TTC549 (cell line): Measurements from ENCODE around the gene CCDC6.
"Not testable (repeated sequence)": the region's sequence is repeated elsewhere in the genome, so short reads cannot be mapped to it uniquely, and the experiment has no call there.

Source experiments
- FAIRE-seq: peaks from 2 replicates; lab custom pipeline; 2012; peaks lifted over from hg19 to GRCh38; lab: Jason Lieb, UNC

Gene CCDC6

GRCh38 chr10:59808896-59809643 lies 97.3 kb downstream of the CCDC6 start:
- no peak for FAIRE-seq

GRCh38 chr10:59807629-59808620 lies 98.4 kb downstream of the CCDC6 start:
- FAIRE-seq, result no peak

- no peak for FAIRE-seq
These were observed 101.3 kb downstream of the CCDC6 start for GRCh38 chr10:59805014-59805413.

- no peak for FAIRE-seq
These were observed 102.1 kb downstream of the CCDC6 start for GRCh38 chr10:59804220-59804619.

GRCh38 chr10:59803714-59804113 lies 102.6 kb downstream of the CCDC6 start:
- FAIRE-seq, result no peak

GRCh38 chr10:59801171-59801570 lies 105.2 kb downstream of the CCDC6 start:
- no peak for FAIRE-seq

- FAIRE-seq, result no peak
These were observed 106.9 kb downstream of the CCDC6 start for GRCh38 chr10:59799421-59799820.

GRCh38 chr10:59793919-59794318 lies 112.4 kb downstream of the CCDC6 start:
- FAIRE-seq, result no peak

- no peak for FAIRE-seq
These were observed 113.5 kb downstream of the CCDC6 start for GRCh38 chr10:59792812-59793211.

GRCh38 chr10:59791601-59792000 lies 114.8 kb downstream of the CCDC6 start:
- no peak for FAIRE-seq

GRCh38 chr10:59790080-59790479 lies 116.3 kb downstream of the CCDC6 start:
- FAIRE-seq, result not testable (repeated sequence)

- not testable (repeated sequence) for FAIRE-seq
These were observed 117.4 kb downstream of the CCDC6 start for GRCh38 chr10:59788914-59789313.

- FAIRE-seq, result not testable (repeated sequence)
These were observed 119.3 kb downstream of the CCDC6 start for GRCh38 chr10:59787032-59787431.

GRCh38 chr10:59785476-59785875 lies 120.9 kb downstream of the CCDC6 start:
- not testable (repeated sequence) for FAIRE-seq

GRCh38 chr10:59781511-59781910 lies 124.8 kb downstream of the CCDC6 start:
- FAIRE-seq, result no peak

- FAIRE-seq, result no peak
These were observed 126.4 kb downstream of the CCDC6 start for GRCh38 chr10:59779756-59780533.

- FAIRE-seq, result no peak
These were observed 131.9 kb downstream of the CCDC6 start for GRCh38 chr10:59774451-59774850.

- no peak for FAIRE-seq
These were observed 133.3 kb downstream of the CCDC6 start for GRCh38 chr10:59773088-59773487.

- no peak for FAIRE-seq
These were observed 135.1 kb downstream of the CCDC6 start for GRCh38 chr10:59771162-59771807.

- FAIRE-seq, result no peak
These were observed 135.7 kb downstream of the CCDC6 start for GRCh38 chr10:59770689-59771088.

GRCh38 chr10:59762505-59762904 lies 143.9 kb downstream of the CCDC6 start:
- FAIRE-seq, result no peak

- FAIRE-seq, result no peak
These were observed 148.4 kb downstream of the CCDC6 start for GRCh38 chr10:59757966-59758365.
